Inferior parietal cortex (tissue), 1 donor: ENCODE data around the gene CYB5RL.
"Not testable (repeated sequence)": the region's sequence is repeated elsewhere in the genome, so short reads cannot be mapped to it uniquely, and the experiment has no call there.

Experiments used
- DNase-seq: peaks from one replicate; pipeline ENCODE4 v3.0.0-alpha.2; 2016; ENCODE audit errors: extremely low spot score

CYB5RL gene

DNA sequence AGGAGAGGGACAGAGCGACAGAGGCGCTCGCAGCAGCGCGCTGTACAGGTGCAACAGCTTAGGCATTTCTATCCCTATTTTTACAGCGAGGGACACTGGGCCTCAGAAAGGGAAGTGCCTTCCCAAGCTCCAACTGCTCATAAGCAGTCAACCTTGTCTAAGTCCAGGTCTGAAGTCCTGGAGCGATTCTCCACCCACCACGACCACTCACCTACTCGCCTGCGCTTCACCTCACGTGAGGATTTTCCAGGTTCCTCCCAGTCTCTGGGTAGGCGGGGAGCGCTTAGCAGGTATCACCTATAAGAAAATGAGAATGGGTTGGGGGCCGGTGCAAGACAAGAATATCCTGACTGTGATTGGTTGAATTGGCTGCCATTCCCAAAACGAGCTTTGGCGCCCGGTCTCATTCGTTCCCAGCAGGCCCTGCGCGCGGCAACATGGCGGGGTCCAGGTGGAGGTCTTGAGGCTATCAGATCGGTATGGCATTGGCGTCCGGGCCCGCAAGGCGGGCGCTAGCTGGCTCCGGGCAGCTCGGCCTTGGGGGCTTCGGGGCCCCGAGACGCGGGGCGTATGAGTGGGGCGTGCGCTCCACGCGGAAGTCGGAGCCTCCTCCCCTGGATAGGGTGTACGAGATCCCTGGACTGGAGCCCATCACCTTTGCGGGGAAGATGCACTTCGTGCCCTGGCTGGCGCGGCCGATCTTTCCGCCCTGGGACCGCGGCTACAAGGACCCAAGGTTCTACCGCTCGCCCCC is at the start of gene CYB5RL, which contains the start of gene MRPL37:
TSS of gene CYB5RL (minus strand) at position 266 of the 754 bp plus-strand sequence. CDS start 4,414 bp downstream, outside the sequence.
TSS of gene MRPL37 (plus strand) at position 403 of the 754 bp plus-strand sequence. CDS start at position 480, 77 bp downstream.
- peak; percentile 95 for DNase-seq

- DNase-seq = no peak
Measured at GRCh38 chr1:54248966-54249365, 49.1 kb upstream of the CYB5RL start.

DNA sequence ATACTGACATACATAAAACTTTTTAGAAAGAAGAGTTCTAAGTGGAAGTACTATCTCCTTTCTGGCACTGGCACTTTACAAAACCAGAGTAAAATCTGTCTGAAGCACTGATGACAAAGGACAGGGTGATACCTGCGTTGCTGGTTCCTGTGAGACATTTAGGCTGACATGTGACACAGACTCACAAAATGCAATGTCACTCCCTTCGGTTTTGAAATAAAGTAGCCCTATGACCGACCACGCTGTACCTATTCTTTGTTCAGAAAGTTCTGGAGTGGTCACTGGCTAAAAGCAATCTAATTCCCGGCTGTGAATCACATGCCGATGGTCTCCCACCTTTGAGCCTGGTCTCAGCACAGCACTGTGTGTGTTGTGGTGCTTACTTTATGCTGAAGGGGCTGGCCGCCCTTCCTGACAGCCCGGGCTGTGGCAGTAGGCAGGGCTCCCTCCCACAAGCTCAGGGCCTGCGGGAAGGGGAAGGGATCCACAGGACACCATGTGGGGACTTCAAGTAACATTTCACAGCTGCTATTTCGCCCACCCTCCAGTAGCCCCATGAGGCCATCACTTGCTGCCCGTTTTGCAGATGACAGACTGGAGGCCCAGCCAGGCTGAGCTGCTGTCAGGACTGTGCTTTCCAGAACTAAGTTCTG is 48.2 kb upstream of the CYB5RL start:
- DNase-seq = no peak

DNA sequence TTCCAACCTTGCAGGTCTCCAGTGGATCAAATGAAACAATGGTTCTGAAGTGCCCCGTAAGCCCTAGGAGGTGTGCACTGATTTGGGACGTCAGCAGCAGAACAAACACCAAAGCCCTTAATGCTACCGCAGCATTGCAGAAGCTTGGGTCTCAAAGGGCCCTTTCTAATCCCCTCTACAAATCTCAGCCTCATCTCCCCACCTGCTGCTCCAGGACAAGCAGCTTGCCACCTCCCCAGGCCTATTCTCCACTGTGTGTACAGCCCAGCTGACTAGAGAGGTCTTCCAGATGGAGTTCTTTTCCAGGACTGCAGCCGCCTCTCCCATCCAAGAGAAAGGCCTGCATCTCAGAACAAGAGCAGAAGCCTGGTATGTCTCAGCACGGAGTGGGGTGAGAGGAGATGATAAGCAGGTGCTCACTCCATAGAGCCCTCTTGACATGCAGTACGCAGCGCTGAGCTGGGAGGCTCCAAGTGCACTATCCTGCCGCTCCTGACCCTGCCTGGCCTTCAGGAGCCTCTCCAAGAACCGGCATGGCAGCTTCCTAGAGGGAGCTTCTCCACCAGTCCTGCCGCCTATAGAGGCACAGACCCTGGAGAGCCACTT is 46.4 kb upstream of the CYB5RL start:
- DNase-seq = no peak

DNA sequence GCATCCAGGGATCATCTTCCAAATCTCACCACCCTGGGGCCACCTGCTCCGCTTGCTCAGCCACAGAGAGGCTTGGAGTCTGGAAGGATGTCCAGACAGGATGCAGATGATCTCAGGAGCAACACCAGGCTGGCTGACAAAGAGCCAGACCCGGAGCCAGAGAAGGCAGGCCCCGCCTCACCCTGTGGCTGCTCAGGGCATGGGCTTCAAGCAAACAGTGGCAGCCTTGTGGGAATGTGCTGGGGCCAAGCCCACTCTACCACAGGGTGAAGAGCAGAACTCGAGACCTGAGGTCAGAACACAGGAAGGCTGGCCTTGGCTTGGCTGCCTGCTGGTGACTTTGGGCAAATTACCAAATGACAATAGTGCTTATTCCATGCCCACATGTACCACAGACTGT is 45.7 kb upstream of the CYB5RL start:
- DNase-seq = no peak

GRCh38 chr1:54244655-54245054 is 44.8 kb upstream of the CYB5RL start:
- no peak for DNase-seq

DNA sequence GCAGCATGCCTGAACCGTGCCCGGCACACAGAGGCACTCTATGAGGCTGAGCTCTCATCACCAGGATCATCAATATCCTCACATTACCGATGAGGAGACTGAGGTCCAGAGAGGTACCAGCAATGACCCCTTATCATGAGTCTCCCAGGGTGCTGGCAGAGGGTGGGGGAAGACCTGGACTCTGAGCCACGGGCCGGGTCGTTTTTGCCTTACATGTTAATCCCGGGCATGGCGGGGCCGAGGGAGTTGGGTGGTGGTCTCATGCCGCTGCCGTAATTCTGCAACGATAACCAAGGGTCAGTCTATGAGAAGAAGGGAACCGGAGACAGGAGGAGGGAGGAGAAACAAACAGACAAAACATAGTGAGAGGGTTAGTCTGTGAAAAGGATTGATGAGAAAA is 43.2 kb upstream of the CYB5RL start:
- DNase-seq = no peak

GRCh38 chr1:54241364-54241763 is 41.5 kb upstream of the CYB5RL start:
- DNase-seq = no peak

GRCh38 chr1:54240741-54241335 is 41.0 kb upstream of the CYB5RL start:
- DNase-seq = no peak

- peak; percentile 62 for DNase-seq
Measured at GRCh38 chr1:54239631-54240031, 39.8 kb upstream of the CYB5RL start.

DNA sequence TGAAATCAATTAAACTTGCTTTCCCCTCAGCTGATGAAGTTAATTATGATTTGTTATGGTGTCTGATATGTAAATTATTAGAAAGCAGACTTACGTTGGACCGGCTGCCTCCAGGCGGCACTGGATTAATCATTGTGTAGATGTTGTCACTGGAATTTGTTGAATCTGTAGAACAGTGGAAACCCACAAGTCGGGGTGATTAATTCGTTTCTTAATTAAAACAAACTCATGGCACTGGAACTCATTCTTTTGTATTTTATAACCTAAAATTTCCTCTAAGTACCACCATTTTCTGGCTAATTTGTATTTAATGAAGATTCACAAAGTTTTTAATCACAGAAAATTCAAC is 39.2 kb upstream of the CYB5RL start:
- DNase-seq = no peak

DNA sequence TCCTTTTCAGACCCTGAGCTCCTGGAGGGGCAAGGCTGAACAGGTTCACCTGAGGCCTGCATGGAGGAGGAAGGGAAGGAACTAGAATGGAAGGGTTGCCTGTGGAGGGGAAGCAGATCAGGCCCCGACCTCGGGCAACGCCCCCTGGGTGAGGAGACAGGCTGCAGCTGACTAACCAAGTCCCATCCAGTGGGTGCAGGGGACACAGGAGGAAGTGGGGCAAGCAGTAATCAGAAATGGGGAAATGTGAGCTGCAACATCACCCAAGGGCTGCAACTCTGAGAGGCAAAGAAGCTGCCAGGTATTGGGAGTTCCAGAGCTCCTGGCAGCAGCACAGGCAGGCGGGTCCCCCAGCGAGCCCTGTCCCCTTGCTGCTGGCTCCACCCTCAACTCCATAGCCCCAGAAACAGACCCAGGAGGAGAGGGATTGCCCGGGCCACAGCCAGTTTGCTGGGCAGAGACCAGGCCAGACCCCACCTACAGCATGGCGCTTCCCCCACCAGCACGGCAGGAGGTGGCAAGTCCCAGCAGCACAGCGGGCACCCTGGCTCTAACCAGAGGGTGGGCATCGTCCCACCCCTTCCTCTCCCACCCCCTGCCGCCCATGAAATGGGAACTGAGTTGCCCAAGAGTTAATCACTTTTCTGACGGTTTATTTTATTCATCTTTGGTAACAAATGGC is 38.7 kb upstream of the CYB5RL start:
- DNase-seq = no peak

DNA sequence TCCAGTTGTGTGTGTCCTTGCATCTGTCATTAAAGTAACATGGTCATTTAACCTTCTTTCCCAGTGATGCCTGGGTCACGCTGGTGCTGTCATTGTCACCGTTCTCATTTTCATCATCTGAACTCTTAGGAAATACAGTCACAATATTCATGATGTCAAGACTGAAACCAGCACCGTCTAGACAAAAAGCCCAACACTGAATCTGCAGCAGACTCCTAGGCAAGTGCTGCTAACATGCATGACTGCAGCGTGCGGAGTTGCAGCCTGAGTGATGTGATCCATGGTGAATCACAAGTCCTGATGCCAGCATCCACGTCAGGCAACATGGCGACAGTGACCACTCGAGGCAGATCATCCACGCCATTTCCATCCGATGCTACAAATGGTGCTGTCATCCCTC is 37.8 kb upstream of the CYB5RL start:
- no peak for DNase-seq

DNA sequence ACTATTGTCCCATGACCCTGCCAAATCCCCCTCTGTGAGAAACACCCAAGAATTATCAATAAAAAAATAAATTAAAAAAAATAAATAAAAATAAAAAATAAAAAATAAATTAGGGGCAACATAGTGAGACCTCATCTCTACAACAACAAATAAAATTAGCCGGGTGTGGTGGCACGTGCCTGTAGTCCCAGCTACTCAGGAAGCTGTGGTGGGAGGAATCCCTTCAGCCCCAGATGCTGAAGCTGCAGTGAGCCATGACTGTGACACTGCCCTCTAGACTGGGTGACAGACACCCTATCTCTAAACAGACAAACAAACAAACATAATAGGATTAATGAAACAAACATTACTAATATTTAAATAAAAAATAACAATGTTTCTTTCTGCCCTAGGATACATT is 34.5 kb upstream of the CYB5RL start:
- no peak for DNase-seq

DNA sequence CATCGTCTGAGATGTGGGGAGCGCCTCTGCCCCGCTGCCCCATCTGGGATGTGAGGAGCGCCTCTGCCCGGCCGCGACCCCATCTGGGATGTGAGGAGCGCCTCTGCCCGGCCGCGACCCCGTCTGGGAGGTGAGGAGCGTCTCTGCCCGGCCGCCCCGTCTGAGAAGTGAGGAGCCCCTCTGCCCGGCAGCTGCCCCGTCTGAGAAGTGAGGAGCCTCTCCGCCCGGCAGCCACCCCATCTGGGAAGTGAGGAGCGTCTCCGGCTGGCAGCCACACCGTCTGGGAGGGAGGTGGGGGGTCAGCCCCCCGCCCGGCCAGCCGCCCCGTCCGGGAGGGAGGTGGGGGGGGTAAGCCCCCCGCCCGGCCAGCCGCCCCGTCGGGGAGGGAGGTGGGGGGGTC is 33.4 kb upstream of the CYB5RL start:
- not testable (repeated sequence) for DNase-seq

- DNase-seq = no peak
Measured at GRCh38 chr1:54230507-54231339, 30.9 kb upstream of the CYB5RL start.

DNA sequence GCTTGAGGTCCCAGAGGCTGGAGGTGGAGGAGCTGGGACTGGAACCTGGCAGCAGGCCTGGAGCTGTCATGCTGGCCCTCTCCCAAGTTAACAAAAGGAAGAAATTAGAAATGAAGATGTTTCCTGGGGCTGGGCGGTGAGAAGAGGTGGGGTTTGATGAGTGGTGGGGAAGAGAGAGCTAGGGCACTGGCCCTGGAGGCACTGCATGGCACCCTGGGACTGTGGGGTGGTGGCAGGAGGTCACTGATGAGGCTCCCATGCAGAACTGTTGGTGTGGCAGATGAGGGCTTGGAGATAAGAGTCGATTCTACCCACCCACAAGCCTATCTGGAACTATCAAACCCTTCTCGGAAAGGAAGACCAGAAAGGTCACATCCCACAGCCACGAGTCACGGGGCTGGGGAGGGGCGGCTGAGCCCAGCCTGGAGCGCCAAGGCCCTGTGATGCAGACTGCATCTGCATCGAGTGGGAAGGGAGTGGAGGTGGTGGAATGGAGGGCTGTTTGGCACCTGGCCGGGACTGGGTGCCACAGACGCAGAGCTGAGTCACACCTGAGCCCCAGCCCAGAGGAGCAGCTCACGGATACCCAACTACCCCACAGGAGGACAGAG is 29.6 kb upstream of the CYB5RL start:
- no peak for DNase-seq

DNA sequence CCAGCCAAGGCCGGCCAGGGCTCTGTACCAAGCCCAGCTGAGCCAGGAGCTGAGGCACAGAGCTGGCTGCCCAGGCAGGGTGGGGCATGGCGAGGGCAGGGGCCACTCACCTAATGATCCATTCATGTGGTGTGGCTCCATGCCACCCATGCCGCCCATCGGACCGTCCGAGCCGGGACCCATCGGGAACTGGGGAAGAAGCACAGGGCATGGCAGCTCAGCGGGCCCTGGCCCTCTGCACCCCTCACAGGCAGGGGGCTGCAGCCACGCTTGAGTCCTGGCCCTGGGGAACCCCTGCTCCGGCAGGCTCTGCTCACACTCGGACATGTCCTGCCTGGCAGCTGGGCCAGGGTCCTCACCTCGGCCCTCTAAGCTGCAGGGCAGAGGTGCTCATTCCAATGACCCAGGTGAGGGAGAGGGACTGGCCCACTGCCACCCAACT is 28.8 kb upstream of the CYB5RL start:
- no peak for DNase-seq

DNA sequence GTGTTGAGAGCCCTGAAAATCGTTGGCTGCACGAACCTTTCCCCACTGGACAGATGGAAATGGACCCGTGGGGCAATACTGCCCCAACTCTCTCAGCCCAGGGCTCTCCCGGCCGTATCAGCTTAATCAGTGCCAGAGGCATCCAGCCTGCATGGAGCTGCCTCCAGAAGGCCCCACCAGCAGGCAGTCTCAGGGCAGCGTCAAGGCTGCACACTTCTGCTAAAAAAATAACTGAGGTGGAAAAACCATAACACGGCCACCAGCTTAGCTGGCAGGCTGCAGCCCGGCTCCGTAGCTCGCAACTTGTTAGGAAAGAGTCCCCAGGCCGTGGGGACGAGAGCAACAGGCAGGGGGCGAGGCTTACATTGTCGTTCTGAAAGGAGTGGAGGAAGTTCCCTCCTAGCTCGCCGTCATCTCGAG is 28.1 kb upstream of the CYB5RL start:
- no peak for DNase-seq

DNA sequence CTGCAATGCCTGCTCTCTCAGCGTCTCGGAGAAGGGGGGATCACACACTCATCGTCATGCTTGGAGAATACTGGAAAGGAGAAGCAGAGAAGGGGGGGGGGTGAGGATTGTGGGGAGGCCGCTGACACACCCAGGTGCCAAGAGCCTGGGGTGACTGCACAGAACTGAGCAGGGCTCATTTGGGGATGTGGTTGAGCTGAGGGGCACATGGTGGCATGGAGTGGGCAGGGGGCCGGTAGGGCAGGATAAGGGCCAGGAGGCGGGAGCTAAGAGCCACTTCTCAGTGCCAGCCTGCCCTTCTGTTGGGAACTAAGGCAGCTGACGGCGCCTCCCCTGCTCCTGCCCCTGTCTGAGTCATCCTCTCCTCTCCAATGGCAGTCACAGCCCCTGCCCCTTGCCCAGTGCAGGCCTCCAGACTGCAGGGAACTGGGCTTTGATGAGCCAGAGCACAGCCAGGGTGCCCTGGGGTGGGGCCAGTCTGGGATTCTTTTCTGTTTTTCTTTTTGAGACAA is 27.3 kb upstream of the CYB5RL start:
- no peak for DNase-seq
